AG08396 (cell line): ENCODE data around the gene CAMKMT.

Experiments
- DNase-seq: peaks from one replicate; pipeline ENCODE4 v3.0.0; 2012; ENCODE audit warnings: low spot score, mixed read lengths

CAMKMT gene

DNA sequence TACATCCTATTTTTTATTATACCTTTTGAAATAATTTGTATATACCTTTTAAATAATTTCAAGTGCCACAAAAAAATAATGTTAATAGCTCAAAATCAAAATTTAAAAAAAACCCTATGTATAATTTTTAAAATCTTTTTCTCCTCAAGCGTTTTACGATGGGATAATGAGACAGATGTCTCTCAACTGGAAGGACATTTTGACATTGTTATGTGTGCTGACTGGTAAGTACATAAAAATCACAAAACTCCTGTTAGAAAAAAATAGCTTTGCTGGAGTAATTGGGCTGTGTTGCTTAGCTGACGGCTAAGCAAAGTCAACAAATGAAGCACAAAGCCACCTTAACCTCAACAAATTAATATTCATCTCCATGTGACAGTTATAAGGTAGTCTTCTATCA, 381.7 kb downstream of the CAMKMT start:
- DNase-seq: no peak

DNA sequence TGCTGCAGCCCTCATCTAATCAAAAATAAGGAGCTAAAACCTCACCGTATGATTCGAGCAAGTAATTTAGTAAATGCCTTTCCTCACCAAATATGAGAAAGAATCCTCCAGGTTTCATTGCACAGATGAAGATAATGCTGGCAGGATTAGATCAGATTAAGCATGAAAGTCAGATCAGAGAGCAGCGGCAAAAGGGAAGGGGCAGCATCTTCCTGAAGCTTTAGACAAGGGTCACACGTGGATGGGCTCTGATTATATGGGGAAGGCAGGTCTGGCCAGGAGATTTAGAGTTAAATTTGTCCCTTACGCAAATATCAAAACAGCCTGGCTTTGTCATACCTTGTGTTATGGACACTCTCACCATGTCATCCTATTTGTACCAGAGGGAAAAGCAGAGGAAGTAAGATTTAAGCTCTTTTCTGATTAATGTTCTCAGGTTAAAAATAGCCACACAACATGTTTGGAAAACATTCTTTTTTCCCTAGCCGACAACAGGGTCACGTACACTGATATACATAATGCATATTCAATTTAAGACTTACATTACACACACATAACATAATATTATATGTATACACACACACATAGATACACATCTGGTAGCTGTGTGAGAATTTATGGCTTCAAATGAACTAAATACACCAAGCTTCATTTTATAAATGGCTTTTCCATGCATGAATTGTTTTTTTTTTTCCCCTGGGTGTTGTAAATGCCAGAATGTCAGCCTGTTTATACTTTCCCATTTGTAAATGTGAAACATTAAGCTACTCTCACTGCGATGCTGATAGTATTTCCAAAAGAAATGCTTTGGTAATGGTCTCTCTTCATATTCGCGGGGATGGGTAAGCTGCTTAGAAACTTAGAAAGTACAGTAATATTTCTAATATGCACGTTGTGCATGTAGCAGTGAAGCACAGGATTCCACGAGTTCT, 383.5 kb downstream of the CAMKMT start:
- DNase-seq: no peak

DNA sequence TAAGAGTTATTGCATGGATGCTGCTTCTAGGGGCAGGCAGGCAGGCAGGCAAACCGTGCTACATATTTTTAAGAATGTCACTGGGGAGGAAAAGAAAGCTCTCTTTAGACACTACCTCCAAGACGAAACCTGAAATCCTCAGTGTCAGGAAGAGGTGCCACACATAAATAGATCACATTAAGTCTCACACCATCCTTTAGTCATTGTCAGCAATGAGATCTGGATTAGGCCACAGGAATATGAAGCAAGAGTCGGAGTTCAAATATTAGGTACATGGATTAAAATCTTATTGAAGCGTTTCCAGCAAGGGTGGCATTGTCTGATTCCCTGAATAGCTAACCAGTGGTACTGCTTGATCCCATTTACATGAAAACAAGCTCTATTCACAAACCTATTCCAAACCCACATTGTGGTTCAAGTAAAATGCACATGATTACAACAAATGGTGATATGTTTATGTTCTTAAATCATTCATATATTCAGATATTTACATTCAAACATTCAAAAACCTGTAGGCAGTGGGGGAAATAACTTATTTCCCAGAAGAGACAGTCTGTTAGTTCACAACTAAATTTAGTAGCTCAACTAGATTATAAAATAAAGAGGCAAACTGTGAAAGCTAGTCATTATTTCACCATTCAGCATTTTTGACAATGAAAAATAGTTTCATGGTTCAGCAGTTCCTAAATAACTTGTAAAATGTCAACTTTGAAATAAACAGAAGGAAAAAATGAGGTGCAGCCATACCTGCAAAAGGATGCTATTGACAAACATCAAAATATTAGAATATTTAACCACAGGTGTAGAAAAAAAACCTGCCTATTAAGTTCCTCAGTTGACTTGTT, 384.4 kb downstream of the CAMKMT start:
- no peak for DNase-seq

DNA sequence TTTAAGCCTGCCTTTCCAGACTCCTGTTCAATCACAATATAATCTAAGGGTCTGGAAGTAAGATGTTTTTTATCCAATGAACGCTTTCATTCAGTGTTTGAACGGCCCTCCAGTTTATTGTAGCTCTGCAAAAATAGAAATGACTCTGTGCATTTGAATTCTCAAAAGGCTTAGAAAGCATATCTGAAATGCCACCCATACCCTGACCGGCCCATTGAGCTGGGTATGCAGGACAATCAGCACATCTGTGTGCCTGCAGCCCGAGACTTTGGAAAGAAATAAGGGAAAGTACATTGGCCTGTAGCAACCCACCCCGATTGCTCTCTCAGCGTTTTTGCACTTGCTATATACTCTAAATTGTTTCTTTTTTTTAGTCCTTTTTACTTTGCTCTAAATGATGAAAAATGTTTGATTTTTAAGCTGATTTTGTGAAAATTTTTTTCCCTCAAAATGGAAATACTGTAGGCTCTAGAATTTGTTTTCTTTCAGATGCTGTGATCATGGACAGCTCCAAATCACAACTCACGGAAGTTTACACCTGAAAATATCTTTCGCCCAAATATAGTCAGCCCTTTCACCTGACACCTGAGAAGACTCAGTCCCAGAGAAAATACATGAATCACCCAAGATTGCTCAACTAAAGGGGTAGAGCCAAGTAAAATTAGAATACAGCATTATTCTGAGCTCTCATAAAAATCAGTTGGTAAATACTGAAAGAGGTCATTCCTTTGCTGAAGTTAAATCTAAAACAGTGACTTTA, 385.3 kb downstream of the CAMKMT start:
- no peak for DNase-seq

DNA sequence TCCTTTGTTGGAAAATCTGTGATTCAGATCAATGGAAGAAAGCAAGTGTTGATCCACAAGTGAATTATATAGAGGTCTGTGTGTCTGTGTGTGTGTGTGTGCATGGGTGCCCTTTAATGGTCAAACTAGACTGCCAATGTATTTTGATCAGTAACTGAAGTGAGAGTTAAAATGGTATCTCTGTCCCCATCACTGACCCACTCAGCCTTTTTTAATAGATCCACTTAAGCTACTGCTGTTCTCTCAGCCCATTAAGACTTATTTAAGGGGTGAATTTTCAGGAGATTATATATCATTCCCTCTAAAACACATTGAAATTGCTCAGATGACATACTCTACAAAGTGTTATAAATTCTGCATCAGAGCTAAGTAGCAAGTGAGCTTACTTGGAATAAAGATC, 386.0 kb downstream of the CAMKMT start:
- DNase-seq: no peak

DNA sequence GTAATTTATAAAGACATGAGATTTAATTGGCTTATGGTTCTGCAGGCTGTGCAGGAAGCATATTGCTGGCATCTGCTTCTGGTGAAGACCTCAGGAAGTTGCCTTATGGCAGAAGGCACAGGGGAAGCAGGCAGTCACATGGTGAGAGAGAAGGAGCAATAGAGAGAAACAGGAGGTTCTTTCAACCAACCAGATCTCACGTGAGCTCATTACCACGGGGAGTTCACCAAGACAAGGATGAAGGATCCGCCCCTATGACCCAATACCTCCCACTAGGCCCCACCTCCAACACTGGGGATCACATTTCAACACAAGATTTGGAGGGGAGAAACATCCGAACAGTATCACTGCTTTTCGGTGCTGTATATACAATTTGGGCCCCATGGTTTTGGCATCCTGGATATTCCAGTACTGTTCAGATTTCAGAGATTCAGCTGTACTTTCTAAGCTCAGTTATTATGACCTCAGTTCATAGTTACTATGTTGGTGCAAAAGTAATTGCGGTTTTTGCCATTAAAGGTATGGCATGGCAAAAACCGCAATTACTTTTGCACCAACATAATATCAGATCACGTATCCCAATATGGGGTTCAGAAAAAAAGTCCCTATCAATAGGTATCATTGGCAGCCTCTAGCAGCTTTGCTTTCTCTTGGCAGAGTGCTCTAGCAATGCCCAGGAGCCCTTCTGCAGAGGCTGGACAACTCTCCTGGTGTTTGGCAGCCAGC, 390.2 kb downstream of the CAMKMT start:
- DNase-seq: no peak

DNA sequence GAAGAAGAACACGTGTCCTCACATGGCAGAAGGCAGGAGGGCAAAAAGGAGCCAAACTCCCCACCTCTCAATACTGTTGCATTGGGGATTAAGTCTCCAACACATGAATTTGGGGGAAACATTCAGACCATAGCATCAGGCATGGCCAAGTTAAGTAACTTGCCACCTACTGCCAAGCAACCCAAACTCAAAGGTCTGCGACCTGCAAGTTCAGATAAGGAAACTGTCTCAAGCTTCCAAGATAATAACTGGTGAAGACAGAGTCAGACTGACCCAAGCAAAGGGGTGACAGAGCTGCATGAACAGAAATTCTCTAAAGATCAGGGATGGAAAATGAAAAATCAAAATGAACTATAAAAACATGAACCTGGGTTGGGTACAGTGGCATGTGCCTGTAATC, 391.0 kb downstream of the CAMKMT start:
- no peak for DNase-seq

DNA sequence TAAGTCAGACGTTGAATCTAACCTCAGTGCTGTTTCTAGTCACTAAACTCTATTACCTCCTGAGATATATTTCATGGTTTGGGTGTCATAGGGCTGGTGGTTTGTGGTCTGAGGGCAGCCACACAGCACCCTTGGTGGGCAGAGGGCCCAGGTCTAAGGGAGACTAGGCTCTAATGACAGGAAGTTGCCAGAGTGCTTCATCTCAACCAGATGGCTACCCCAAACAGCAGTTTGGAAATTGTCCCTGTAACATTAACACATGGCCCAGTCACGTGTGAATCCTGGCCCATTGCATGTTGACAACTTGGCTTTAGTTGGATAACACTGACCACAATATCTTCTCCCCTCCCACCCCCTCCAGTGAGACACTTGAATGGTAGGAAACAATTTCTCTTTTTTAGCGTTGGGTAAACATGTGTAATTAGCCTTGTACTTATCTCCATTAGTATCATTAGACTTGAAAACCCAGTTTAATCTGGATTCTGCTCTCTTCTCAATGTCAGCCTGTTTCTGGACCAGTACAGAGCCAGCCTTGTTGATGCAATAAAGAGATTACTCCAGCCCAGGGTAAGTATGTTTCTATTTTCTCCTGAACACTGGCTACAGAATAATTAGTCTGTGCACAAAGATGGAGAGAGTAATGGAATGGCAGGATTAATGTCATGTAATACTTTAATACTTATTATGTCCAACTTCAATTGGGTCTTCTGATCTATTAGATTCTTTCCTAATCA, 392.0 kb downstream of the CAMKMT start:
- DNase-seq: no peak

DNA sequence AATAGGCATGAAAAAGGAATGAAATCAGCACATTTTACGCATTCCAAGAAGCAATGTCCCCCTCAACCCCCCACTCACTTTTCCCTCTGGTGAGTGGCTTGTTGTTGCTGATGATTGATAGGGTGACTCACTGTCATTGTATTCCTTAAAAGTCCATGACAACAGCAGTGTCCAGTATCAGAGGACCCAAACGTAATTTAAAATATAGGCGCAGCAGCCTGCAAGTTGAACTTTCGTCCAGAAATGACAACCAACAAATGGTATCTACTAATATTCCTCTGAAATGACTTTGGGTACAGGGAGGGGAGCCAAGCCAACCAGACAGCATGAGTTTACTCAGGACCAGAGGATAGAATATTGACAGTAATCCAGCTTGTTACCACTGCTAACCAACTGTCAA, 396.8 kb downstream of the CAMKMT start:
- DNase-seq: no peak

DNA sequence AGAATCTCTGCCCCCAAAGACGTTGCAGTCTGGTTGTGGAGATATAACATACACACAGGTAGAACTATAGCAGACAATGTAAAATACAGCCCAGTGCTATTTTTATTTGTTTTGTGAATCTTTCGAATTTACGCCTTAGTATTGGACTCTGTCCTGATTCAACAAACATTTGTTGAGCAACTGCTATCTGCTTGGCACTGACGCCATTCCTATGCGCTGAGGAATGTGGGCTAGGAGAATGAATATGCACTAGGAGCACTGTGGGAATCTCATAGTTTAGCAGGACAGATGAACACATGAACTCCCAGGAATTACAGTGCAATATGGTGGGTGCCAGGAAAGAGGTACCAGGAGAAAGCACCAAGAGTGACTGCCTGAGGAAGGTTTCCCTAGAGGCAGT, 398.1 kb downstream of the CAMKMT start:
- DNase-seq: no peak

DNA sequence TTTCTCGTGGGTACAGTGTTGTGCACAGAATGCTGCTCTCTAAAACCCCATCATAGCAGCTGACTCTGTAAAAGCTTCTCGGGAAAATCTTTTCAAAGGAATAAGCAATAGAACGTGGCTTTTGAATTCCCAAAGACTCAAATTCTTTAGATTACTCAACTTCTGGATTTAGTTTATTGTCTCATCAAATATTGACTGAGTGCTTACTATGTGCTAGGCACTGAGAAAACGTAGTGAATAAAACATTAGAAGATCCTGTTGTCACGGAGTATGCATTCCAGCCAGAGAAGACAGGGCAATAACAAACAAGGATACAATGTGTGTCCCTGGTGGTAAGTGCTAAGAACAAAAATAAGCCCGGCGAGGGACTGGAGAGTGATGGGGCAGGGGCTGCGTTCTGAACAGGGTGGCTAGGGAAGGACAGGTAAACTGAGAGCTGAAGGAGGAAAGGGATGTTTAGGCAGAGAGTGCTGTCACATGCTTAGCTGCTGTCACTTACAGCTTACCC, 401.6 kb downstream of the CAMKMT start:
- DNase-seq: no peak

DNA sequence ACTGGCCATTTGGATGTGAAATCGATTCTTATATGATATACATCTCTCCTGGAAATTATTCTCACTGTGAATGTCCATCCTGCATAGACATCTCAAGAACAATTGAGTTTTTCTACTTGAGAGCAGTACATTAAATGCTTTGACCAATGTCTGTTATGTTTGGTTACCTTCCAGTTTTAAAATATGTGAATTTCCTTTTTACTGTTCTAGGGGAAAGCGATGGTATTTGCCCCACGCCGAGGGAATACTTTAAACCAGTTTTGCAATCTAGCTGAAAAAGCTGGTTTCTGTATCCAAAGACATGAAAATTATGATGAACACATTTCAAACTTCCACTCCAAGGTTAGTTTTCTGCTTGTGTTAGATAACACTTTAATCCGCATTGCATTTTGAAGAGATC, 404.5 kb downstream of the CAMKMT start:
- no peak for DNase-seq

DNA sequence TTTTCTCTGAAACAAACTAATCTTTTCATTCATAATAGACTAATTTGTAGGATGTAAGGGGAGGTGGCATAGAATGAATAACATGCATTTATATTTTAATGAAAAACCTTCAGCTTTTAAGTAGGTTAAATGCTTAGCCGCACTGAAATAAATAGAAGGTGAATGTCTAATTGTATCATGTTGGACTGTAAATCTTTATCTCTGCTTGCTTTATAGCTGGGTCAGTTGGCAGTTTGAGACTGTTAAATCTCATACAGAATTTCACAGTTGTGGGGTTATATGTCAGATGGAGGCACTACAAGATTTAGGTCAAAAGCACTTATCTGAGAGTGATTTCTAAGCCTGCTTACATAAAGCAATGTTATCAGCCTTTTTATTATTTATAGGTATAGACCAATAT, 405.0 kb downstream of the CAMKMT start:
- DNase-seq: no peak

DNA sequence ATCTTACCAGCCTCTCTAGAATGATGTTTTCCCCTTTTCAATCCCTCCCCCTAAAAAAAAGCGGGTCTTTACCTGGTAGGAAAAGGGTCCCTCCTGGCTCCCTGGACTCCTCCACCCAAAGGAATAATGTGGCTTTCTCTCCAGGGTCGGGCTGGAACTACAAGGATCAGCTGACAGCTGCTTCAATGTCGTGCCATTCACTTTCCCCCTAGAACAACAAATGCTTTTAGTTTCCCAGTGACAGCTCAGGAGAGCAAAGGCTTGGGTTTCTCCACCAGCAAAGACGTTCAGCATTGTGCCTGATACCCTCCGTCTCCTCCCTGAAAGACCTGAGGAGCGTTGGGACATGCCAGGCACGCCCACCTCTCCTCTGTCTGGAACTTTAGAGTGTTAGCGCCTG, 405.9 kb downstream of the CAMKMT start:
- DNase-seq: no peak

DNA sequence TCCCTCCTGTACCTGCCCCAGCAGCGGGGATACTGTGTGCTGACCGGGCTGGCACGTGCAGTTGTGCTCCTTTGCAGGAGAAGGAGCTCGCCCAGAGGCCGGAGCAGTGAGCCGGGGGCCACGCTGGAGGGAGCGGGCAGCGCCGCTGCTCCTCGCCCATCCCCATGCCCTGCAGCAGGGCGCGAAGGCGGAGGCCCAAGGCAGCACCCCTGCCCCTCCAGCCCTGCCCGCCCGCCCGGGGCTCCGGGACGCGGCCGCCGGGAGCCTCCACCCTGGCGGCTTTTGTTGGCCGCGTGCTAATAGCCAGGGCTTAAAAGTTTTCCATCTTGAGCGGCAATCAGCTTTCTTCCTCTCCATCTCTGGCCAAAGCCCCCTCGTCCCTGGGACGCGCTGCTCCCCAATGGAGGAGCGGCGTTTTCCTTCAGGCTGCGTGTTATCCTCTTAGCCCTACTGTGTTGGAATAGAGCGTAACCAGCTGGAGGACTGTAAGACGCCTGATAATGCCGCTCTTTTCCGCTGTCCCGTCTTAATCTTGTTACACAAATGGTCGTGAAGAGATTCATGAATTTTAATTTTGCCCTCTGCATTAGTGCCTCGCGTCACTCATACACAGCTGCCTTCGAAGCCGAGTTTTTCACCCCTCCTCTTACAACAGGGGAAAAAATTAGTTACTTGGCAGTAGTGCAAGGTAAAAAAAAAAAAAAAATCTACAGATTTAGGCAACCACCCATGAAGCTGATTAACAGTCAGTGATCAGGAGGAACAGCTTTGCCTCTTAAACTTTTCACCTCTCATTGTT, 406.9 kb downstream of the CAMKMT start:
- no peak for DNase-seq

DNA sequence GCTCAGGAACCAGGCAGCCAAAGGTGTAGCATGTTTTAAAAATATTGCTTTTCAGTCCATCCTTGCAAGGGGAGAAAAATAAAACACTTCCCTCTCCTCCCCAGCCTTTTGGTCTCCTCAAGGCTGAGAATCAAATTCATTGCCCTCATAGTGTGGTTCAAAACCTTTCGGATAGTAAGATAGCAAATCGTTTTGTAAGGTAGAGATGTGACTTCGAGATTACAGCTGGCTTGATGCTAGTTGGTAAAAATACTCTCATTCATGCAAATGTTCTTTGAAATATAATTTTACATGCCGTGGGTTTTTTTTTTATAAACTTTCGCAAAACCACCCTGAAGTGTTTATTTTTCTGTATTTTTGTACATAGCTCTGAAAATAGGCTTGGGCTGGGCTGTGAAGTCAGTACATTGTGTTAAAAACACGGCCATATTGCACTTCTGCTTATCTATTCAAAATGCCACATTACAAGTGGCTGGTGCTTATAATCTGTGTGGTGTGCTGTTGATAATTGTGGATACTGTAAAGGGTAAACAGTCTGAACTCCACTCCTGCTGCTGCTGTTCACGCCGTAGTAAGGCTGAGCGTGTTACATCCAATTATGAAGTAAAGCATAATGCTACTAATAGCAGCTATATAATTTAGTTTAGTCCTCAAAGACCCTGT, 407.7 kb downstream of the CAMKMT start:
- no peak for DNase-seq

DNA sequence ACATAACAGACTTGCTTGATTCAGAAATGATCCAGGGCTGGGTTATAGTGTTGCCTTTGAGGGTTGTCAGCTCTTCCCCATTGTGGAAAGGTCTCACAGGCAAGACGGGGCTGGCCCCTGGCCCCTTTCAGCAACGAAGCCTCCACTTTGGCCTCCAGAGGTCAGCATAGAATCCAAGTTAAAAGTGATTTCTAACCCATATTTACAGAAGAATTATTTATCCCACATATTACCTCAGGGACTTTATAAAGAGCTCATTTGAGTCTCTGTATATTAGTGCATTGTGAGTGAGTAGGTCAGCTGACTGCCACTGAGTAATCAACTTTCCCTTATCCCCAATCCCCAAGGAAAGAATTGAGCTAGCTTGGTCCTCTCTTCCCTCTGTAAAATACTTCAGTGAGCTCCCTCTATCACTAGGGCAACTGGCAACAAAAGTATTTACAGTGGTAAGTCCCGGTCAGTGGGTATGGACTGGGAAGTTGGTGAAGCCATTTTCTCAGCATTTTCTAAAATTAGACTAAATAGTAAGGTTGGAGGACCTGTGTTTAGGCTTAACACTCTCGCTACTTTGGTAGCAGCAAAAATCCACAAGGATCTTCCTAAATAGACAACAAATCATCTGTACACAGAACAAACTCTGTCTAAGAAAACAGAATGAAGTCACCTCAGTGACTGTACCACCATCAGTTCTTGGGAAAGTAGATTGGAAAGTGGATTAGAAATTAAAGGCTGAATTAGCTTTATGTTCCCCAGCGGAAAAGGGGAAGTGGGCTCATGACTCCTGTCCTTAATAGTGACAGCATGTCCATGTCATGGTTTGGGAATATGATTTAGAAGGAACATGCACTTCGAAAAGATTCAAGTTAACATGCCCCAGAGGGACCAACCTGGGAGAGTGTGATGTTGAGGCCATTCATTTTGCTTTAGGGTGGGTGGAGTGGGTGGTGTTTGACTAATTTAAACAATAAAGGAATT, 408.8 kb downstream of the CAMKMT start:
- no peak for DNase-seq

DNA sequence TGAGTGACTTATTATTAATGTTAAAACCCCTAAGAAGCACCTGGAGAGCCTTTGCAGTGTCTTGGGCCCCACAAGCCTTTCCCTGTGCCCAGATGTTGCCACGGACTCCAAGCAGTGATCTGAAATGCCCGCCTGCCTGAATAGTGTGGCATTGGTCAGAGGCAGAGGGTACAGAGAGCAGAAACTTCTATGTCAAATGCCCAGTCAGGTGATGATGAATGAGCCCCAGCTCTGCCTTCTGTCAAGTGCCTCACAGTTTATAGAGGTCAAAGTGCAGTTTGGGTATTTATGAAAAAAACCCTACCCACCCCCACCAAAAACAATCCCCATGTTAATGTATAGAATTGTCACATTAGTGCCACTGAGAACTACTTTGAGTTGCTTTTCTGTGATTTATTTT, 409.8 kb downstream of the CAMKMT start:
- DNase-seq: no peak
